HepG2 (cell line): Measurements from ENCODE around the gene MYL3. TPM values are rescaled to one million over a fixed set of nuclear protein-coding genes. Genes with fewer than 3 reads are reported as not detected.
A peak's percentile ranks its signal among the peaks of the same experiment; 100 is the strongest.

Experiments
- ATAC-seq: fragments of 200-7000 bp; cut with Tn5 transposase; 3 replicates; pipeline ENCODE4 v1.9.1; 2020; ENCODE audit warnings: mild to moderate bottlenecking, moderate library complexity
- BruUV-seq: library from RNA; stranded (reverse); fragments of 400-500 nt; replicated peaks from 2 replicates; lab custom pipeline; 2021; lab: Mats Ljungman, UMichigan
- CTCF ChIA-PET: fragments of 300-600 bp; formaldehyde crosslinking; extraction: SDS; loops from one replicate; lab custom pipeline; 2021; ENCODE audit warnings: low total read pairs, inconsistent platforms, low intra/inter-chr PET ratio; lab: Yijun Ruan, JAX
- POLR2A ChIA-PET: fragments of 350-600 bp; sonication (Branson Sonifier 250); formaldehyde crosslinking; loops from one replicate; lab custom pipeline; 2020; ENCODE audit warnings: antibody characterized with exemption, inconsistent platforms; lab: Yijun Ruan, JAX
- DNase-seq: peaks from one replicate; pipeline ENCODE4 v3.0.0-alpha.2; 2015; ENCODE audit warnings: low spot score
- FAIRE-seq: peaks from 3 replicates; lab custom pipeline; 2011; peaks lifted over from hg19 to GRCh38; lab: Jason Lieb, UNC
- H2AFZ ChIP-seq: one replicate; pipeline ENCODE4 v1.6.1; 2011; ENCODE audit warnings: low read length, inconsistent platforms
- H3K27ac ChIP-seq: fragments of 300-600 bp; 3 replicates; pipeline ENCODE4 v1.8.0; 2011; ENCODE audit warnings: mixed run types, mild to moderate bottlenecking, mixed read lengths, low read length, inconsistent platforms; ENCODE audit not compliant: insufficient read depth; ENCODE audit errors: extremely low read length
- H3K27me3 ChIP-seq, 2 experiments: fragments of 200-600 bp in 1 of 2; 2 replicates in 1 of 2; 3 replicates in 1 of 2; pipeline versions ENCODE4 v1.6.0 to v1.8.0; 2011; ENCODE audit warnings: low read length in 2 of 2, mild to moderate bottlenecking in 2 of 2, moderate library complexity in 2 of 2, inconsistent platforms in 1 of 2; ENCODE audit not compliant: insufficient read depth in 2 of 2, control insufficient read depth in 1 of 2
- H3K36me3 ChIP-seq, 2 experiments: fragments of 200-600 bp in 1 of 2; replicated peaks in 1 of 2; 2 replicates in 1 of 2; 3 replicates in 1 of 2; pipeline versions ENCODE4 v1.5.1 to v1.8.0; 2011; ENCODE audit warnings: low read length in 2 of 2, inconsistent platforms in 1 of 2; ENCODE audit not compliant: insufficient read depth in 2 of 2, control insufficient read depth in 1 of 2
- H3K4me1 ChIP-seq: 2 replicates; pipeline ENCODE4 v1.5.1; 2012; ENCODE audit warnings: low read length, inconsistent platforms; ENCODE audit not compliant: insufficient read depth
- H3K4me2 ChIP-seq: 2 replicates; pipeline ENCODE4 v1.6.0; 2011; ENCODE audit warnings: low read depth, low read length, inconsistent platforms
- H3K4me3 ChIP-seq, 3 experiments: fragments of 200-600 bp in 1 of 3; sonication (generic), shearing (Covaris generic) in 1 of 3; replicated peaks in 1 of 3; 2 replicates each; pipeline ENCODE4 v1.5.1; 2011 to 2016; ENCODE audit warnings: low read length in 3 of 3, inconsistent platforms in 2 of 3, low read depth in 2 of 3, mild to moderate bottlenecking in 2 of 3, control low read depth in 1 of 3, mixed read lengths in 1 of 3; ENCODE audit not compliant: insufficient read depth in 1 of 3
- H3K79me2 ChIP-seq: one replicate; pipeline ENCODE4 v1.6.1; 2011; ENCODE audit warnings: low read length, inconsistent platforms; ENCODE audit not compliant: insufficient read depth
- H3K9ac ChIP-seq: 2 replicates; pipeline ENCODE4 v1.6.0; 2011; ENCODE audit warnings: mild to moderate bottlenecking, low read depth, low read length, inconsistent platforms; ENCODE audit not compliant: insufficient read depth
- H3K9me3 ChIP-seq: 2 replicates; pipeline ENCODE4 v1.5.1; 2012; ENCODE audit warnings: mild to moderate bottlenecking, low read length
- H4K20me1 ChIP-seq: 2 replicates; pipeline ENCODE4 v1.6.0; 2011; ENCODE audit warnings: inconsistent platforms, mild to moderate bottlenecking, low read length, moderate library complexity; ENCODE audit not compliant: insufficient read depth
- BCL6 ChIP-seq: IDR thresholded peaks from 2 replicates; pipeline ENCODE4 v1.6.1; 2016; ENCODE audit warnings: missing genetic modification reagents, missing compliant biosample characterization
- FOXM1 ChIP-seq: sonication (generic); formaldehyde crosslinking; IDR thresholded peaks from 2 replicates; pipeline ENCODE4 v1.5.0; 2020; ENCODE audit warnings: missing genetic modification reagents
- MED13 ChIP-seq: sonication (generic); formaldehyde crosslinking; IDR thresholded peaks from 2 replicates; pipeline ENCODE4 v1.5.0; 2020; ENCODE audit warnings: missing genetic modification reagents
- RBM22 ChIP-seq: fragments of 200-400 bp; formaldehyde crosslinking; optimal IDR thresholded peaks from 2 replicates; pipeline ENCODE3; 2017; ENCODE audit warnings: mild to moderate bottlenecking, low read length, moderate library complexity
- RORA ChIP-seq: sonication (generic); formaldehyde crosslinking; IDR thresholded peaks from 2 replicates; pipeline ENCODE4 v1.5.0; 2020; ENCODE audit warnings: mild to moderate bottlenecking, missing genetic modification reagents, moderate library complexity
- SRSF4 ChIP-seq: fragments of 200-400 bp; formaldehyde crosslinking; IDR thresholded peaks from one replicate; pipeline ENCODE4 v1.6.1; 2018; ENCODE audit warnings: mild to moderate bottlenecking, low read depth, low read length, moderate library complexity; ENCODE audit not compliant: poor library complexity, severe bottlenecking
- ZNF496 ChIP-seq: sonication (generic); formaldehyde crosslinking; IDR thresholded peaks from 2 replicates; pipeline ENCODE4 v1.8.1; 2023; ENCODE audit warnings: mild to moderate bottlenecking, moderate library complexity, missing genetic modification reagents; ENCODE audit not compliant: insufficient replicate concordance
- ZNF678 ChIP-seq: sonication (generic); formaldehyde crosslinking; IDR thresholded peaks from 2 replicates; pipeline ENCODE4 v1.4.0; 2020; ENCODE audit warnings: mild to moderate bottlenecking, missing genetic modification reagents
- ZNF781 ChIP-seq: sonication (generic); formaldehyde crosslinking; IDR thresholded peaks from 2 replicates; pipeline ENCODE4 v1.5.1; 2020; ENCODE audit warnings: borderline replicate concordance, mild to moderate bottlenecking, missing genetic modification reagents; ENCODE audit errors: not compliant biosample characterization
- WGBS: methylation state at CpG from one replicate; pipeline ENCODE4 v1.1.6; 2017; ENCODE audit warnings: low lambda C conversion rate; 5-methylcytosine and 5-hydroxymethylcytosine counted together
- in situ Hi-C: cut with HindIII; loops from 2 replicates; pipeline ENCODE4 v1.10.0; 2017; ENCODE audit warnings: low pct_unique_long_range_greater_than_20kb; ENCODE audit not compliant: extremely low pct_ligation_motif_present
- intact Hi-C: fragments of 100-400 bp; cut with micrococcal nuclease; formaldehyde crosslinking; loops from one replicate; pipeline ENCODE4 v1.10.0; 2022; ENCODE audit not compliant: unreplicated experiment
- polyA plus RNA-seq, 8 experiments: library from polyadenylated mRNA; depleted of rRNA in 3 of 8; stranded (reverse) in 7 of 8; unstranded in 1 of 8; fragments of >200 nt; fragmentation: Illumina TruSeq in 4 of 8; extraction: Trizol in 4 of 8; gene quantifications; 2 replicates each; pipeline versions ENCODE4 v1.2.1 to v1.2.3, GENCODE V29; 2011 to 2016; ENCODE audit warnings: low read depth in 4 of 8, missing spikeins in 1 of 8, mixed read lengths in 1 of 8; ENCODE audit not compliant: insufficient read depth in 1 of 8
- total RNA-seq, 5 experiments: library from RNA; depleted of rRNA; stranded (reverse); fragments of >200 nt; fragmentation: Illumina TruSeq; extraction: Trizol; gene quantifications; 2 replicates each; pipeline ENCODE4 v1.2.3, GENCODE V29; 2016; ENCODE audit warnings: low read depth in 1 of 5
- TF ChIP-seq, protein P1 (sequence below): sonication (generic); formaldehyde crosslinking; IDR thresholded peaks from 2 replicates; pipeline ENCODE4 v1.8.1; 2023; ENCODE audit warnings: mild to moderate bottlenecking, inconsistent platforms, moderate library complexity, missing genetic modification reagents, borderline replicate concordance
- TF ChIP-seq, protein P2 (sequence below): sonication (generic); formaldehyde crosslinking; IDR thresholded peaks from 2 replicates; pipeline ENCODE4 v1.5.1; 2020; ENCODE audit warnings: missing genetic modification reagents, mild to moderate bottlenecking, borderline replicate concordance
- TF ChIP-seq, protein P3 (sequence below): sonication (generic); formaldehyde crosslinking; IDR thresholded peaks from 2 replicates; pipeline ENCODE4 v1.4.0; 2020; ENCODE audit warnings: low read depth, mild to moderate bottlenecking, missing genetic modification reagents

The MYL3 gene
- total and polyA plus RNA-seq, 2 of the 13 experiments (the other 11 are each of a cell fraction or from before 2014, with no cell fraction given) = not detected

DNA sequence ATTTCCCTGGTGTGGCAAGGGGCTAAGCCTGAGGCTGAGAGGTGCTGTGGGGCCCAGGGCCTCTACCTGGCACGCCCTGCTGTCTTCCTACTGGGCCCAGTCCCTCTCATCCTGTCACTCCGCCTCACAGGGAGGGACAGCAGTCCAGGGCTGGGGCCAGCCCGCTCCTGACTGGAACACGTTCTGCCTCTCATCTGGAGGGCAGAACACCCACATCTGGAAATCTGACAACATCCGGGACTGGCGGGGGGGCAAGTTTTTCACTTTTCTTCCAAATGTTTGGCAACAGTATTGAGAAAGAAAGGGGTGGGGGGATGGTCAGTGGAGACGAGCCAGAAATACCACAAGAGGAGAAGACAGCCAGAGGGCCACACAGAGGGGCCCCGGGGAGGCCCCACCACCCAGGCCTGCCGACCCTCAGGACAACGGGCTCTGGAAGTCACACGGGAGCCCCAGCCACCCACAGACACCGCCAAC lies 1.8 kb upstream of the MYL3 start:
- 7% methylated on average over 8 of the region's 12 CpGs for WGBS

DNA sequence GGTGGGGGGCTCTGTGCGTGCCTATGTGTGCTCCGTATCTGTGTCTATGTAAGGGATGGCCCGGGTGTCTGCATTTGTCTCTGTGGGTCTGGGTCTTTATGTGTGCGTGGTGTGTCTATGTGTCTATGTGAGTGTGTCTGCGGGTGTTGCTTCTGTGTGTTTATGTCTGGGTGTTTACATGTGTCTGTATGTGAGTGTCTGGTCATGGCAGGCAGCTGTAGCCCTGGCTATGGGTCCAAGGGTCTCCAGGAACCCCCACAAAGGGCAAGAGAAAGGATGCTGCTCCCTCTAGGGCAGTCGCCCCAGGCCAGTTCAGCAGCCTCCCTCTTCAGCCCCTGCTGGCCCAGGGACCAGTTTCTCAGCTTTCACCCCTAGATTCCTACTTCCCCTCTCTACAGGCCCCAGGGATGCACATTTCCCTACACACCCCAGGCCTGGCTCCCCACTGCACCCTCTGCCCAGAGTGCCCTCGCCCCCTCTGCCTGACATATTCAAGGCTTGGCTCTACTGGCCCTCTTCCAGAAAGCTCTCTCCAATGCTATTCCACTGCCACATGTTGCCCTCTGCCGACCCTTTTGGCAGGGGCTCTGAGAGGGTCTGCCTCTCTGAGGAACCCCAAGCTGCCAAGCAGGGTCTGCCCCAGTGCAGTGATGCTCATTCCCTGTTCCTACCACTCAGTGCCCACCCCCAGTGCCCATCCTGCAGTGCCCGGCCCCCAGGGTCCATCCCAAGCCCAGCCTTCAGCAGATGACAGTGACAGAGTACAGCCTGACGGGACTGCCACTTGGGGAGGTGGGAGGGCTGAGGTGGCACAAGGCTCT lies 1.0 kb upstream of the MYL3 start:
- WGBS = 27% methylated on average over 5 of the region's 10 CpGs
- intact Hi-C loops (no loop called here), in situ Hi-C loops (no loop called here)
- Histone ChIP-seq H3K79me2 (no peaks in the 10 kb centered on the region), H4K20me1 (no peaks in the 10 kb centered on the region), H3K27me3 (no peaks in the 10 kb centered on the region; a peak in 2 of 5 replicates), H2AFZ (no peak overlapping the region), H3K36me3 (no peaks in the 10 kb centered on the region), H3K4me1 (peaks cover 52% of the 10 kb centered on the region), H3K27ac (no peak overlapping the region), H3K4me3 (no peak overlapping the region), H3K4me2 (no peak overlapping the region), H3K9me3 (no peaks in the 10 kb centered on the region), H3K9ac (no peak overlapping the region)
- no peak for ATAC-seq
- no peak for DNase-seq
- no TSS peak for BruUV-seq
- FAIRE-seq = no peak
- ChIA-PET CTCF (no interaction called here), POLR2A (no interaction called here)
- no peak for TF ChIP-seq ZNF496 (CRISPR knock-in tag)
- TF ChIP-seq ZNF678 (CRISPR knock-in tag) = no peak
- TF ChIP-seq, protein P1, sequence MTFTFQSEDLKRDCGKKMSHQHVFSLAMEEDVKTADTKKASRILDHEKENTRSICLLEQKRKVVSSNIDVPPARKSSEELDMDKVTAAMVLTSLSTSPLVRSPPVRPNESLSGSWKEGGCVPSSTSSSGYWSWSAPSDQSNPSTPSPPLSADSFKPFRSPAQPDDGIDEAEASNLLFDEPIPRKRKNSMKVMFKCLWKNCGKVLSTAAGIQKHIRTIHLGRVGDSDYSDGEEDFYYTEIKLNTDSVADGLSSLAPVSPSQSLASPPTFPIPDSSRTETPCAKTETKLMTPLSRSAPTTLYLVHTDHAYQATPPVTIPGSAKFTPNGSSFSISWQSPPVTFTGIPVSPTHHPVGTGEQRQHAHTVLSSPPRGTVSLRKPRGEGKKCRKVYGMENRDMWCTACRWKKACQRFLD = no peak
- TF ChIP-seq MED13 (CRISPR knock-in tag) = no peak
- no peak for TF ChIP-seq BCL6
- TF ChIP-seq, protein P2, sequence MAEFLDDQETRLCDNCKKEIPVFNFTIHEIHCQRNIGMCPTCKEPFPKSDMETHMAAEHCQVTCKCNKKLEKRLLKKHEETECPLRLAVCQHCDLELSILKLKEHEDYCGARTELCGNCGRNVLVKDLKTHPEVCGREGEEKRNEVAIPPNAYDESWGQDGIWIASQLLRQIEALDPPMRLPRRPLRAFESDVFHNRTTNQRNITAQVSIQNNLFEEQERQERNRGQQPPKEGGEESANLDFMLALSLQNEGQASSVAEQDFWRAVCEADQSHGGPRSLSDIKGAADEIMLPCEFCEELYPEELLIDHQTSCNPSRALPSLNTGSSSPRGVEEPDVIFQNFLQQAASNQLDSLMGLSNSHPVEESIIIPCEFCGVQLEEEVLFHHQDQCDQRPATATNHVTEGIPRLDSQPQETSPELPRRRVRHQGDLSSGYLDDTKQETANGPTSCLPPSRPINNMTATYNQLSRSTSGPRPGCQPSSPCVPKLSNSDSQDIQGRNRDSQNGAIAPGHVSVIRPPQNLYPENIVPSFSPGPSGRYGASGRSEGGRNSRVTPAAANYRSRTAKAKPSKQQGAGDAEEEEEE (CRISPR knock-in tag) = no peak
- TF ChIP-seq FOXM1 = no peak
- TF ChIP-seq, protein P3, sequence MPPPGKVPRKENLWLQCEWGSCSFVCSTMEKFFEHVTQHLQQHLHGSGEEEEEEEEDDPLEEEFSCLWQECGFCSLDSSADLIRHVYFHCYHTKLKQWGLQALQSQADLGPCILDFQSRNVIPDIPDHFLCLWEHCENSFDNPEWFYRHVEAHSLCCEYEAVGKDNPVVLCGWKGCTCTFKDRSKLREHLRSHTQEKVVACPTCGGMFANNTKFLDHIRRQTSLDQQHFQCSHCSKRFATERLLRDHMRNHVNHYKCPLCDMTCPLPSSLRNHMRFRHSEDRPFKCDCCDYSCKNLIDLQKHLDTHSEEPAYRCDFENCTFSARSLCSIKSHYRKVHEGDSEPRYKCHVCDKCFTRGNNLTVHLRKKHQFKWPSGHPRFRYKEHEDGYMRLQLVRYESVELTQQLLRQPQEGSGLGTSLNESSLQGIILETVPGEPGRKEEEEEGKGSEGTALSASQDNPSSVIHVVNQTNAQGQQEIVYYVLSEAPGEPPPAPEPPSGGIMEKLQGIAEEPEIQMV (CRISPR knock-in tag) = no peak

More for the DNA sequence above, 1.8 kb upstream of the MYL3 start:
- no peak for TF ChIP-seq ZNF781
- no peak for TF ChIP-seq RBM22
- no peak for TF ChIP-seq RORA
- no peak for TF ChIP-seq SRSF4
- ATAC-seq = peak; percentile 6; the same call in 1 of the 3 replicates
- Histone ChIP-seq H3K9me3 (no peaks in the 10 kb centered on the region), H3K9ac (no peak overlapping the region), H2AFZ (no peak overlapping the region), H3K4me3 (no peak overlapping the region), H3K4me2 (no peak overlapping the region), H3K4me1 (peaks cover 59% of the 10 kb centered on the region), H3K36me3 (no peaks in the 10 kb centered on the region), H4K20me1 (no peaks in the 10 kb centered on the region), H3K79me2 (no peaks in the 10 kb centered on the region), H3K27me3 (no peaks in the 10 kb centered on the region; a peak in 2 of 5 replicates), H3K27ac (no peak overlapping the region)
- no peak for DNase-seq
- intact Hi-C loops (no loop called here), in situ Hi-C loops (loop anchor here (5.0 kb wide), 1 partner anchor 42 kb away; no protein-coding TSS in a partner anchor)
- ChIA-PET CTCF (no interaction called here), POLR2A (no interaction called here)
- FAIRE-seq = no peak
- BruUV-seq = no TSS peak
